ENCODE measurements around the gene AADACL4.

The AADACL4 gene

DNA sequence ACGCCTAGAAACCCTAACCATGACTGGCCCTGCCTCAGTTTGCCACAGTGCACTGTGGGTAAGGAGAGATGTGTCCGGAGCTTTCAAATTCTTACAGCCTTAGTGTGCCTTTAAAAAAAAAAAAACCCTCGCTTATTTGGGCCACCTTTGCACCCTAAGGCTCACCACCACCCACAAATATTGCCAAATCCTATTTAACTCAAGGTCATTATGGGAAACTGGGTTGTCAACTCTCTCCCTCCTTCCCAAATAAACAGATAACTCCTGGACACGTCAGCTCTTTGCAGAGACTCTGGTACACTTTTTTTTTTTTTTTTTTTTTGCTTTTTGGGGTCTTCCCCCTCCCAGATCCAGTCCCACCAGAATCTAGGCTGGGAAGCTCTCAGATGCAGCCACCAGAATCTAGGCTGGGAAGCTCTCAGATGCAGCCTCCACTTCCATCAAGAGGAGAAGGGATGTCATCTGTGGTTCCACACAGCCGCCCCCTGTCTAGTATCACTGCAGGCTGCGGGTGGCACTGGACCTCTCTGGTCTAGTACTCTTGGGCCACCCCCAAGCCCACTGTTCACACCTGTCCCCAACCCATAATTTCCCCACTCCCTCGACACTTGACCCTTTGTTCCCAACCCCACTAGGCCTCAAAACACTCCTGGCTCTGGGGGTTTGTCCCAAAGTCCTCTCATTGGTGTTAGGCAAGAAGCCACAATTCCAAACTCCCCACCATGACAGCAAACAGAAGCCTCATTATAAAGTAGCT is 29.3 kb upstream of the AADACL4 start:
- ChIA-PET POLR2A (interaction anchor here (0.6 to 5.7 kb wide), 6 partner anchors 10 to 136 kb away, joined by 3 to 101 read pairs (median 29); no protein-coding TSS in a partner anchor), CTCF (interaction anchor here (0.6 to 1.7 kb wide), 4 partner anchors 8 to 300 kb away, joined by 3 to 7 read pairs (median 4); no protein-coding TSS in a partner anchor)
- Histone ChIP-seq H3K27ac (ENCODE audit: extremely low read depth, low read depth, low read length) (no peak overlapping the region), H3K9me3 (ENCODE audit: control insufficient read depth, insufficient read depth, low read depth, low read length) (no peaks in the 10 kb centered on the region), H3K36me3 (ENCODE audit: control insufficient read depth in 2 of 2, insufficient read depth in 1 of 2, low read length in 2 of 2) (peaks cover 0 to 20% of the 10 kb centered on the region in 2 experiments; a peak in 1 of 3 replicates), H3K4me3 (ENCODE audit: low read depth, low read length) (no peak overlapping the region), H3K4me1 (ENCODE audit: control insufficient read depth, insufficient read depth, low read length) (peaks cover 9% of the 10 kb centered on the region)
- TF ChIP-seq, protein P1, sequence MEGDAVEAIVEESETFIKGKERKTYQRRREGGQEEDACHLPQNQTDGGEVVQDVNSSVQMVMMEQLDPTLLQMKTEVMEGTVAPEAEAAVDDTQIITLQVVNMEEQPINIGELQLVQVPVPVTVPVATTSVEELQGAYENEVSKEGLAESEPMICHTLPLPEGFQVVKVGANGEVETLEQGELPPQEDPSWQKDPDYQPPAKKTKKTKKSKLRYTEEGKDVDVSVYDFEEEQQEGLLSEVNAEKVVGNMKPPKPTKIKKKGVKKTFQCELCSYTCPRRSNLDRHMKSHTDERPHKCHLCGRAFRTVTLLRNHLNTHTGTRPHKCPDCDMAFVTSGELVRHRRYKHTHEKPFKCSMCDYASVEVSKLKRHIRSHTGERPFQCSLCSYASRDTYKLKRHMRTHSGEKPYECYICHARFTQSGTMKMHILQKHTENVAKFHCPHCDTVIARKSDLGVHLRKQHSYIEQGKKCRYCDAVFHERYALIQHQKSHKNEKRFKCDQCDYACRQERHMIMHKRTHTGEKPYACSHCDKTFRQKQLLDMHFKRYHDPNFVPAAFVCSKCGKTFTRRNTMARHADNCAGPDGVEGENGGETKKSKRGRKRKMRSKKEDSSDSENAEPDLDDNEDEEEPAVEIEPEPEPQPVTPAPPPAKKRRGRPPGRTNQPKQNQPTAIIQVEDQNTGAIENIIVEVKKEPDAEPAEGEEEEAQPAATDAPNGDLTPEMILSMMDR (tag by site-specific recombination; IDR thresholded peaks at IDR 0.05): peak; percentile 20; the same call in 1 of the 2 replicates
- TF ChIP-seq, protein P2, sequence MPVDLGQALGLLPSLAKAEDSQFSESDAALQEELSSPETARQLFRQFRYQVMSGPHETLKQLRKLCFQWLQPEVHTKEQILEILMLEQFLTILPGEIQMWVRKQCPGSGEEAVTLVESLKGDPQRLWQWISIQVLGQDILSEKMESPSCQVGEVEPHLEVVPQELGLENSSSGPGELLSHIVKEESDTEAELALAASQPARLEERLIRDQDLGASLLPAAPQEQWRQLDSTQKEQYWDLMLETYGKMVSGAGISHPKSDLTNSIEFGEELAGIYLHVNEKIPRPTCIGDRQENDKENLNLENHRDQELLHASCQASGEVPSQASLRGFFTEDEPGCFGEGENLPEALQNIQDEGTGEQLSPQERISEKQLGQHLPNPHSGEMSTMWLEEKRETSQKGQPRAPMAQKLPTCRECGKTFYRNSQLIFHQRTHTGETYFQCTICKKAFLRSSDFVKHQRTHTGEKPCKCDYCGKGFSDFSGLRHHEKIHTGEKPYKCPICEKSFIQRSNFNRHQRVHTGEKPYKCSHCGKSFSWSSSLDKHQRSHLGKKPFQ (tag by site-specific recombination; IDR thresholded peaks at IDR 0.05): peak; percentile 28; the same call in 1 of the 2 replicates
- peak; percentile 18; the same call in 1 of the 2 replicates for TF ChIP-seq GLIS2 (tag by site-specific recombination; IDR thresholded peaks at IDR 0.05)
- TF ChIP-seq OSR2 (tag by site-specific recombination; IDR thresholded peaks at IDR 0.05): peak; percentile 67
- no peak for TF ChIP-seq ZNF610 (tag by site-specific recombination; IDR thresholded peaks at IDR 0.05; ENCODE audit: borderline replicate concordance)
- TF ChIP-seq BCL11A (tag by site-specific recombination; IDR thresholded peaks at IDR 0.05; ENCODE audit: low read depth): no peak

DNA sequence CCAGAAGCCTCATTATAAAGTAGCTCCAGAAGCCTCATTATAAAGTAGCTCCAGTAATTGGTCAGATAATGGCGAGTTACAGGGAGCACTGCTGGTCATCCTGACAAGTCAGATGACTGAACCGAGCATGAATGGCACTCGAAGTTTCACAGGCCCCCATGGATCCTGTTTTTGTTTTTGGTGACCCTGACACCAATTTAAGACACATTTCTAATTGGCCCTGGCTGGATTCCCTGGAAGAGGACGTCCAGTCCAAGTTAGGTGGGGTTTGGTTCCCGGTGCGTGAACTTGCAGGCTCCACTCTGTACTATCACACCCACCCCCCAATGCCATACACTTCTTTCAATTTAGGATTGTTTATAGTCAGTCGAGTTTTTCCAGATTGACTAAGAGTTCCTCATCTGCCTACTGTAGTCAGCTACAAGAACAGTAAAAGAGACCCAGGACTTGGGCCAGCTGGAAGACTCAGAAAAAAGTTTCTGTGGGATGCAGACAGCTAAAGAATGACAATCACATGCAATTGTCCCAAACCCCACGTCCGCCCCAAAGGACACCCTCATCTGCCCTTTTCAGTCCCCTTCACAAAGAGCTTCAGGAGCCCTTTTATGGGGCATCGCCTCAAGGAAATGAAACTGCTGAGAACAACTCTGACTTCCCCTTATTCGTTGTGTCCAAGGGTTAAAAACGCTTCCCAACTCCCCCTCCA is 28.6 kb upstream of the AADACL4 start:
- H3K4me3 ChIP-seq (ENCODE audit: low read depth, low read length): peak overlapping the region; percentile 74
- ChIA-PET POLR2A (interaction anchor here (1.4 to 5.7 kb wide), 6 partner anchors 11 to 137 kb away, joined by 3 to 101 read pairs (median 29); no protein-coding TSS in a partner anchor), CTCF (interaction anchor here (0.6 to 1.7 kb wide), 4 partner anchors 9 to 301 kb away, joined by 3 to 7 read pairs (median 4); no protein-coding TSS in a partner anchor)
- peaks cover 9% of the 10 kb centered on the region for H3K4me1 ChIP-seq (ENCODE audit: control insufficient read depth, insufficient read depth, low read length)
- H3K27ac ChIP-seq (ENCODE audit: extremely low read depth, low read depth, low read length): peak overlapping the region; percentile 99; the same call in 1 of the 2 replicates
- H3K9me3 ChIP-seq (ENCODE audit: control insufficient read depth, insufficient read depth, low read depth, low read length): no peaks in the 10 kb centered on the region
- H3K36me3 ChIP-seq (ENCODE audit: control insufficient read depth in 2 of 2, insufficient read depth in 1 of 2, low read length in 2 of 2): peaks cover 0 to 20% of the 10 kb centered on the region in 2 experiments; a peak in 1 of 3 replicates
- TF ChIP-seq MEIS1 (CRISPR knock-in tag; IDR thresholded peaks at IDR 0.05; ENCODE audit: borderline replicate concordance): no peak
- no peak for TF ChIP-seq ZNF239 (tag by site-specific recombination; IDR thresholded peaks at IDR 0.05)
- TF ChIP-seq ZNF677 (tag by site-specific recombination; IDR thresholded peaks at IDR 0.05): no peak
- TF ChIP-seq ZBTB20 (tag by site-specific recombination; IDR thresholded peaks at IDR 0.05): no peak
- TF ChIP-seq ZNF350 (tag by site-specific recombination; IDR thresholded peaks at IDR 0.05): no peak
- TF ChIP-seq, protein P3, sequence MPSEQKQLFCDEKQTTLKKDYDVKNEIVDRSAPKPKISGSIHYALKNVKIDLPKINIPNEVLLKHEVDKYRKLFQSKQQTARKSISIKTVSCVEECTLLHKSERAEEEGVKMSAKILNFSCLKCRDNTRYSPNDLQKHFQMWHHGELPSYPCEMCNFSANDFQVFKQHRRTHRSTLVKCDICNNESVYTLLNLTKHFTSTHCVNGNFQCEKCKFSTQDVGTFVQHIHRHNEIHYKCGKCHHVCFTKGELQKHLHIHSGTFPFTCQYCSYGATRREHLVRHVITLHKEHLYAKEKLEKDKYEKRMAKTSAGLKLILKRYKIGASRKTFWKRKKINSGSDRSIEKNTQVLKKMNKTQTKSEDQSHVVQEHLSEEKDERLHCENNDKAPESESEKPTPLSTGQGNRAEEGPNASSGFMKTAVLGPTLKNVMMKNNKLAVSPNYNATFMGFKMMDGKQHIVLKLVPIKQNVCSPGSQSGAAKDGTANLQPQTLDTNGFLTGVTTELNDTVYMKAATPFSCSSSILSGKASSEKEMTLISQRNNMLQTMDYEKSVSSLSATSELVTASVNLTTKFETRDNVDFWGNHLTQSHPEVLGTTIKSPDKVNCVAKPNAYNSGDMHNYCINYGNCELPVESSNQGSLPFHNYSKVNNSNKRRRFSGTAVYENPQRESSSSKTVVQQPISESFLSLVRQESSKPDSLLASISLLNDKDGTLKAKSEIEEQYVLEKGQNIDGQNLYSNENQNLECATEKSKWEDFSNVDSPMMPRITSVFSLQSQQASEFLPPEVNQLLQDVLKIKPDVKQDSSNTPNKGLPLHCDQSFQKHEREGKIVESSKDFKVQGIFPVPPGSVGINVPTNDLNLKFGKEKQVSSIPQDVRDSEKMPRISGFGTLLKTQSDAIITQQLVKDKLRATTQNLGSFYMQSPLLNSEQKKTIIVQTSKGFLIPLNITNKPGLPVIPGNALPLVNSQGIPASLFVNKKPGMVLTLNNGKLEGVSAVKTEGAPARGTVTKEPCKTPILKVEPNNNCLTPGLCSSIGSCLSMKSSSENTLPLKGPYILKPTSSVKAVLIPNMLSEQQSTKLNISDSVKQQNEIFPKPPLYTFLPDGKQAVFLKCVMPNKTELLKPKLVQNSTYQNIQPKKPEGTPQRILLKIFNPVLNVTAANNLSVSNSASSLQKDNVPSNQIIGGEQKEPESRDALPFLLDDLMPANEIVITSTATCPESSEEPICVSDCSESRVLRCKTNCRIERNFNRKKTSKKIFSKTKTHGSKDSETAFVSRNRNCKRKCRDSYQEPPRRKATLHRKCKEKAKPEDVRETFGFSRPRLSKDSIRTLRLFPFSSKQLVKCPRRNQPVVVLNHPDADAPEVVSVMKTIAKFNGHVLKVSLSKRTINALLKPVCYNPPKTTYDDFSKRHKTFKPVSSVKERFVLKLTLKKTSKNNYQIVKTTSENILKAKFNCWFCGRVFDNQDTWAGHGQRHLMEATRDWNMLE (tag by site-specific recombination; conservative IDR thresholded peaks at IDR 0.05; ENCODE audit: low read depth): no peak
- no peak for TF ChIP-seq ZNF558 (tag by site-specific recombination; IDR thresholded peaks at IDR 0.05)
- no peak for TF ChIP-seq ZNF473 (tag by site-specific recombination; IDR thresholded peaks at IDR 0.05)
- TF ChIP-seq ZNF223 (tag by site-specific recombination; IDR thresholded peaks at IDR 0.05): no peak
